Measurements from ENCODE around the gene ORM2. TPM values are rescaled to one million over a fixed set of nuclear protein-coding genes. Genes with fewer than 3 reads are reported as not detected.
A peak's percentile ranks its signal among the peaks of the same experiment; 100 is the strongest.
"Not testable (repeated sequence)": the region's sequence is repeated elsewhere in the genome, so short reads cannot be mapped to it uniquely, and the experiment has no call there.

ORM2 gene
- total RNA-seq, 1 donor from 2014 or later, result not detected

- no peak for DNase-seq
Measured at GRCh38 chr9:114314881-114315722, 14.6 kb upstream of the ORM2 start.

GRCh38 chr9:114315723-114316363 lies 13.8 kb upstream of the ORM2 start:
- no peak for DNase-seq

- DNase-seq, result no peak
Measured at GRCh38 chr9:114316605-114317230, 13.0 kb upstream of the ORM2 start.

- DNase-seq, result no peak
Measured at GRCh38 chr9:114317665-114318357, 11.9 kb upstream of the ORM2 start.

- no peak for DNase-seq
Measured at GRCh38 chr9:114318416-114318815, 11.3 kb upstream of the ORM2 start.

- DNase-seq, result no peak
Measured at GRCh38 chr9:114319147-114319546, 10.5 kb upstream of the ORM2 start.

GRCh38 chr9:114320710-114321109 lies 9.0 kb upstream of the ORM2 start:
- DNase-seq, result peak; percentile 27

- DNase-seq, result no peak
Measured at GRCh38 chr9:114321759-114322158, 7.9 kb upstream of the ORM2 start.

- not testable (repeated sequence) for DNase-seq
Measured at GRCh38 chr9:114322160-114322818, 7.4 kb upstream of the ORM2 start.

- DNase-seq, result not testable (repeated sequence)
Measured at GRCh38 chr9:114322831-114323531, 6.7 kb upstream of the ORM2 start, which contains the start of gene ORM1. Gene ORM1, plus strand, starts transcription at chr9:114323098. Its CDS starts 36 bp downstream, at chr9:114323134.

GRCh38 chr9:114323849-114324248 lies 5.8 kb upstream of the ORM2 start:
- DNase-seq, result not testable (repeated sequence)

- DNase-seq, result no peak
Measured at GRCh38 chr9:114324492-114324891, 5.2 kb upstream of the ORM2 start.

- not testable (repeated sequence) for DNase-seq
Measured at GRCh38 chr9:114324965-114325364, 4.7 kb upstream of the ORM2 start.

GRCh38 chr9:114325684-114326254 lies 3.9 kb upstream of the ORM2 start:
- DNase-seq, result not testable (repeated sequence)

GRCh38 chr9:114327749-114328148 lies 1.9 kb upstream of the ORM2 start:
- no peak for DNase-seq

- DNase-seq, result not testable (repeated sequence)
Measured at GRCh38 chr9:114328357-114328820, 1.3 kb upstream of the ORM2 start.

GRCh38 chr9:114328937-114329624 lies 588 bp upstream of the ORM2 start:
- not testable (repeated sequence) for DNase-seq

- DNase-seq, result no peak
Measured at GRCh38 chr9:114330636-114331035, 967 bp downstream of the ORM2 start.

- DNase-seq, result not testable (repeated sequence)
Measured at GRCh38 chr9:114331229-114332195, 1.8 kb downstream of the ORM2 start.
